Measurements from ENCODE around the gene RASSF7.

- TF ChIP-seq CTCF (IDR thresholded peaks at IDR 0.05): no peak
- no peak for TF ChIP-seq POLR2A (IDR thresholded peaks at IDR 0.05)
These were observed 44.4 kb upstream of the RASSF7 start for GRCh38 chr11:516400-516799.
